ENCODE data around the gene ATP6V0E2. TPM values are rescaled to one million over a fixed set of nuclear protein-coding genes. Genes with fewer than 3 reads are reported as not detected.

The ATP6V0E2 gene
- polyA plus RNA-seq, 2 of the 4 experiments (the other 2 are of a cell fraction), result 17.3 to 44.9 TPM

DNA sequence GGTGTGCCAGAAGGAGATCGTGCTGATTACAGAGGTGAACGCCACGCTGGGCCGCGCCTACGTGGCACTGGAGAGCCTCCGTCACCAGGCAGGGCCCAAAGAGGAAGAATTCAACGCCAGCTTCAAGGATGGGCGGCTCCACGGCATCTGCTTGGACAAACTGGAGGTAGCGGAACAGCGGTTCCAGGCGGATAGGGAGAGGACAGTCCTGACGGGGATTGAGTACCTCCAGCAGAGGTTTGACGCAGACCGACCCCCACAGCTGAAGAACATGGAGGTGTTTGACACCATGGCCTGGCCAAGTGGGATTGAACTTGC lies 12.1 kb upstream of the ATP6V0E2 start:
- DNase-seq (ENCODE audit: low read depth in 1 of 2, low spot score in 1 of 2) (no peak), ATAC-seq (no peak; a peak in 1 of 6 replicates), FAIRE-seq (no peak)
- CTCF ChIA-PET, result interaction anchor here (1.5 to 4.0 kb wide), 5 partner anchors 9 to 22 kb away, joined by 5 to 20 read pairs (median 5); no protein-coding TSS in a partner anchor
- 96% methylated on average over 7 of the region's 16 CpGs for WGBS (ENCODE audit: missing lambda C conversion rate)
- no peak overlapping the region for H3K4me2 ChIP-seq
- H3K27ac ChIP-seq, result no peak overlapping the region
- no peak overlapping the region for H3K4me3 ChIP-seq
- no peaks in the 10 kb centered on the region for H3K9me3 ChIP-seq
- no peaks in the 10 kb centered on the region for H3K4me1 ChIP-seq
- POLR2A ChIA-PET, result no interaction called here
- 0 out of 5 replicates have a peak, but pooled peaks of 1 of the 2 experiments have one; percentile 4 for TF ChIP-seq RAD21 (conservative IDR thresholded peaks at IDR 0.05 in 1 of 2, IDR thresholded peaks at IDR 0.05 in 1 of 2)
- TF ChIP-seq EP300 (IDR thresholded peaks at IDR 0.05), result no peak

GRCh38 chr7:149862156-149862555 lies 11.6 kb upstream of the ATP6V0E2 start:
- POLR2A ChIA-PET, result no interaction called here
- Histone ChIP-seq H3K27ac (no peak overlapping the region), H3K9me3 (no peaks in the 10 kb centered on the region), H3K4me1 (no peaks in the 10 kb centered on the region), H3K4me2 (no peak overlapping the region), H3K4me3 (no peak overlapping the region)
- CTCF ChIA-PET, result interaction anchor here (1.5 to 4.0 kb wide), 4 partner anchors 8 to 22 kb away, joined by 5 to 20 read pairs (median 8); no protein-coding TSS in a partner anchor
- TF ChIP-seq HEYL (CRISPR knock-in tag; IDR thresholded peaks at IDR 0.05), result no peak
- no peak for TF ChIP-seq JUN (IDR thresholded peaks at IDR 0.05)
- TF ChIP-seq, protein P1, sequence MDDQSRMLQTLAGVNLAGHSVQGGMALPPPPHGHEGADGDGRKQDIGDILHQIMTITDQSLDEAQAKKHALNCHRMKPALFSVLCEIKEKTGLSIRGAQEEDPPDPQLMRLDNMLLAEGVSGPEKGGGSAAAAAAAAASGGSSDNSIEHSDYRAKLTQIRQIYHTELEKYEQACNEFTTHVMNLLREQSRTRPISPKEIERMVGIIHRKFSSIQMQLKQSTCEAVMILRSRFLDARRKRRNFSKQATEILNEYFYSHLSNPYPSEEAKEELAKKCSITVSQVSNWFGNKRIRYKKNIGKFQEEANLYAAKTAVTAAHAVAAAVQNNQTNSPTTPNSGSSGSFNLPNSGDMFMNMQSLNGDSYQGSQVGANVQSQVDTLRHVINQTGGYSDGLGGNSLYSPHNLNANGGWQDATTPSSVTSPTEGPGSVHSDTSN (IDR thresholded peaks at IDR 0.05), result no peak
- TF ChIP-seq HOXB5 (CRISPR knock-in tag; IDR thresholded peaks at IDR 0.05), result no peak
- TF ChIP-seq HOXA7 (CRISPR knock-in tag; IDR thresholded peaks at IDR 0.05), result no peak
- TF ChIP-seq RFX5 (IDR thresholded peaks at IDR 0.05), result no peak
- TF ChIP-seq SREBF2 (IDR thresholded peaks at IDR 0.05), result no peak
- no peak for TF ChIP-seq CHD2 (IDR thresholded peaks at IDR 0.05; ENCODE audit: low read length, partially characterized antibody)
- TF ChIP-seq EP300 (IDR thresholded peaks at IDR 0.05), result no peak
- no peak for TF ChIP-seq KDM5A (IDR thresholded peaks at IDR 0.05)
- no peak for TF ChIP-seq RARB (CRISPR knock-in tag; IDR thresholded peaks at IDR 0.05)
- no peak for TF ChIP-seq ATOH8 (CRISPR knock-in tag; IDR thresholded peaks at IDR 0.05; ENCODE audit: low read depth)
- no peak for TF ChIP-seq PHF8 (IDR thresholded peaks at IDR 0.05; ENCODE audit: borderline replicate concordance, low read depth)
- TF ChIP-seq MYC (IDR thresholded peaks at IDR 0.05; ENCODE audit: borderline replicate concordance, low read length), result no peak
- no peak for ATAC-seq
- WGBS (ENCODE audit: missing lambda C conversion rate), result 78% methylated on average over 18 of the region's 18 CpGs
- no peak for DNase-seq (ENCODE audit: low read depth in 1 of 2, low spot score in 1 of 2)
- FAIRE-seq, result no peak

GRCh38 chr7:149863500-149863899 lies 10.3 kb upstream of the ATP6V0E2 start:
- WGBS (ENCODE audit: missing lambda C conversion rate), result 72% methylated on average over 4 of the region's 4 CpGs

More at GRCh38 chr7:149863500-149863899, 10.3 kb upstream of the ATP6V0E2 start:
- ATAC-seq (no peak), FAIRE-seq (no peak), DNase-seq (ENCODE audit: low read depth in 1 of 2, low spot score in 1 of 2) (no peak)
- CTCF ChIA-PET, result no interaction called here
- Histone ChIP-seq H3K27ac (no peak overlapping the region), H3K4me3 (no peak overlapping the region), H3K4me1 (no peaks in the 10 kb centered on the region), H3K4me2 (no peak overlapping the region), H3K9me3 (no peaks in the 10 kb centered on the region)
- POLR2A ChIA-PET, result no interaction called here
- TF ChIP-seq BCL3 (IDR thresholded peaks at IDR 0.05), result no peak
- no peak for TF ChIP-seq TP53 (CRISPR knock-in tag; IDR thresholded peaks at IDR 0.05)
- TF ChIP-seq POLR2AphosphoS2 (conservative IDR thresholded peaks at IDR 0.05; ENCODE audit: low read length), result no peak
- no peak for TF ChIP-seq RAD21 (conservative IDR thresholded peaks at IDR 0.05 in 1 of 2, IDR thresholded peaks at IDR 0.05 in 1 of 2)
- no peak for TF ChIP-seq TFCP2L1 (CRISPR knock-in tag; IDR thresholded peaks at IDR 0.05)
- no peak for TF ChIP-seq FOSL2 (IDR thresholded peaks at IDR 0.05)
- TF ChIP-seq FOSL2 (CRISPR knock-in tag; IDR thresholded peaks at IDR 0.05), result no peak
- no peak for TF ChIP-seq EP300 (IDR thresholded peaks at IDR 0.05)
- TF ChIP-seq RCOR1 (IDR thresholded peaks at IDR 0.05; ENCODE audit: low read depth, low read length), result no peak
- TF ChIP-seq KDM5A (IDR thresholded peaks at IDR 0.05), result no peak
- no peak for TF ChIP-seq HEYL (CRISPR knock-in tag; IDR thresholded peaks at IDR 0.05)
- no peak for TF ChIP-seq ZFP36 (IDR thresholded peaks at IDR 0.05; ENCODE audit: borderline replicate concordance, partially characterized antibody)
- no peak for TF ChIP-seq KDM1A (IDR thresholded peaks at IDR 0.05; ENCODE audit: low read depth)
